WTC11 (cell line): ENCODE results near the gene DDX4. TPM values are rescaled to one million over a fixed set of nuclear protein-coding genes. Genes with fewer than 3 reads are reported as not detected.

Source experiments
- AFF4 ChIP-seq: sonication (generic); formaldehyde crosslinking; IDR thresholded peaks from 2 replicates; pipeline ENCODE4 v1.8.1; 2023; ENCODE audit warnings: mild to moderate bottlenecking, missing genetic modification reagents, borderline replicate concordance
- ATF3 ChIP-seq: sonication (generic); formaldehyde crosslinking; conservative IDR thresholded peaks from 2 replicates; pipeline ENCODE4 v1.8.1; 2022; ENCODE audit warnings: mild to moderate bottlenecking, missing genetic modification reagents
- CREM ChIP-seq: sonication (generic); formaldehyde crosslinking; IDR thresholded peaks from 2 replicates; pipeline ENCODE4 v1.8.1; 2022; ENCODE audit warnings: mild to moderate bottlenecking, missing genetic modification reagents, moderate library complexity
- E2F5 ChIP-seq: sonication (generic); formaldehyde crosslinking; IDR thresholded peaks from 2 replicates; pipeline ENCODE4 v1.8.1; 2022; ENCODE audit warnings: mild to moderate bottlenecking, moderate library complexity, missing genetic modification reagents
- ETV6 ChIP-seq: sonication (generic); formaldehyde crosslinking; IDR thresholded peaks from 2 replicates; pipeline ENCODE4 v1.8.1; 2022; ENCODE audit warnings: mild to moderate bottlenecking, missing genetic modification reagents
- GABPB1 ChIP-seq: sonication (generic); formaldehyde crosslinking; IDR thresholded peaks from 2 replicates; pipeline ENCODE4 v1.8.1; 2023; ENCODE audit warnings: mild to moderate bottlenecking, missing genetic modification reagents
- GRHL2 ChIP-seq: fragments of 250-450 bp; sonication (Bioruptor Pico); IDR thresholded peaks from 2 replicates; pipeline ENCODE4 v1.8.0; 2022; ENCODE audit warnings: mild to moderate bottlenecking, moderate library complexity; ENCODE audit not compliant: insufficient replicate concordance, severe bottlenecking
- HMGXB4 ChIP-seq: sonication (generic); formaldehyde crosslinking; IDR thresholded peaks from 2 replicates; pipeline ENCODE4 v1.8.1; 2023; ENCODE audit warnings: mild to moderate bottlenecking, moderate library complexity, missing genetic modification reagents
- MYBL2 ChIP-seq: sonication (generic); formaldehyde crosslinking; IDR thresholded peaks from 2 replicates; pipeline ENCODE4 v1.8.1; 2023; ENCODE audit warnings: mild to moderate bottlenecking, moderate library complexity, missing genetic modification reagents
- NFYB ChIP-seq: sonication (generic); formaldehyde crosslinking; conservative IDR thresholded peaks from 2 replicates; pipeline ENCODE4 v1.8.0; 2022; ENCODE audit warnings: low read depth, missing genetic modification reagents
- PRDM15 ChIP-seq: sonication (generic); formaldehyde crosslinking; IDR thresholded peaks from 2 replicates; pipeline ENCODE4 v1.8.0; 2022; ENCODE audit warnings: missing genetic modification reagents
- PRRX2 ChIP-seq: fragments of 250-450 bp; sonication (Bioruptor Pico); IDR thresholded peaks from 2 replicates; pipeline ENCODE4 v1.8.0; 2021; ENCODE audit warnings: mild to moderate bottlenecking
- RORB ChIP-seq: fragments of 250-450 bp; sonication (Bioruptor Pico); IDR thresholded peaks from 2 replicates; pipeline ENCODE4 v1.9.0; 2021; ENCODE audit warnings: mild to moderate bottlenecking
- total RNA-seq: library from RNA; stranded (reverse); gene quantifications from 3 replicates; pipeline ENCODE4 v1.2.3, GENCODE V29; 2021
- TF ChIP-seq, protein P1 (sequence below): sonication (generic); formaldehyde crosslinking; IDR thresholded peaks from 2 replicates; pipeline ENCODE4 v1.8.0; 2022; ENCODE audit warnings: mild to moderate bottlenecking, missing genetic modification reagents
- TF ChIP-seq, protein P2 (sequence below): sonication (generic); formaldehyde crosslinking; IDR thresholded peaks from 2 replicates; pipeline ENCODE4 v1.8.0; 2022; ENCODE audit warnings: mild to moderate bottlenecking, missing genetic modification reagents
- TF ChIP-seq, protein P3 (sequence below): fragments of 250-450 bp; sonication (Bioruptor Pico); IDR thresholded peaks from 2 replicates; pipeline ENCODE4 v2.1.2; 2022; ENCODE audit warnings: mild to moderate bottlenecking, moderate library complexity
- TF ChIP-seq, protein P4 (sequence below): fragments of 250-450 bp; sonication (Bioruptor Pico); IDR thresholded peaks from 2 replicates; pipeline ENCODE4 v1.9.0; 2021; ENCODE audit warnings: moderate library complexity, mild to moderate bottlenecking, inconsistent platforms, borderline replicate concordance
- TF ChIP-seq, protein P5 (sequence below): sonication (generic); formaldehyde crosslinking; IDR thresholded peaks from 2 replicates; pipeline ENCODE4 v1.8.1; 2022; ENCODE audit warnings: missing genetic modification reagents, borderline replicate concordance
- TF ChIP-seq, protein P6 (sequence below): sonication (generic); formaldehyde crosslinking; IDR thresholded peaks from 2 replicates; pipeline ENCODE4 v1.8.1; 2023; ENCODE audit warnings: mild to moderate bottlenecking, missing genetic modification reagents

The DDX4 gene
- total RNA-seq, 1 experiment from 2014 or later, result not detected

DNA sequence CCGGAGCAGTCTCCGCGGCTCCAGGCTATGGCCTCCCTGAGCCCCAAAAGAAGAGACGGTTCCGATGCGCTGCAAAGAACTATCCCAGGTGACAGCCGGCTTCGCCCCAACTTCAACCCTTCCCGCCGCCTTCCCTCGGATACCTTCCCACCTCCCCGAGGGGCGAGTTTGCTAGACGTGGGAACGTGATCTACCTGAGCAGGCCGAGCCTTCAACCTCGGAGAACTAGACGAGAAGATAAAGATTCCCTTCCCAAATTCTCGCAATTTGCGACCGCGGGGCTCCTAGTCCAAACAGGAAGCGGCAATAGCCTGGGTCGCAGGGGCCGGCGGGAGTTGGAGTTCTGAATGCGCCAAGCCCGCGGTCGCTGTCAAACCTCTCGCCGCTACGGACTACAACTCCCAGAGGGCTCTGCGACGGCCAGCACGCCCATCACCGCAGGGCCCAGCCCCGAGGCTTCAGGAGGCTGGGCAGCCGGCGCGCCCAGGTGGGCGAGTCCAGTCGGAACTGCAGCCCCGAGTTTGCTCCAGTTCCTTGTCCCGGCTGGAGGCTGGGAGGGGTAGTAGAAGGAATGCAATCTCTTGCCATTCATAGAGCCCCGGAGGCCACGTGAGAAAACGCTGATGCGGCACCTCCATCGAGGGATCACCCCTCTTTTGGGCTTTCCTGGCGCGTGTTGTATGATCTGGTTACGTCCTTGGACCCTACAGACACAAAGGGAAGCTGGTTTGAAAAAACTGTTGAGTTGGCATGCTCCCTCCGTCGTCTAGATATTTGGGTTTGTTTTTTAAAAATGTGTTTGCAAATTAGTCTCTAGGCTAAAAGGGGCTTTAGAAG, 25.6 kb upstream of the DDX4 start, which contains the start of gene SLC38A9 (continued):
- TF ChIP-seq AFF4 (CRISPR knock-in tag) (no peak), PRRX2 (0 out of 2 replicates have a peak, but pooled peaks have one; percentile 28), CREM (CRISPR knock-in tag) (peak; percentile 75; the same call in 1 of the 2 replicates), E2F5 (CRISPR knock-in tag) (0 out of 2 replicates have a peak, but pooled peaks have one; percentile 40), ATF3 (CRISPR knock-in tag) (no peak), HMGXB4 (CRISPR knock-in tag) (0 out of 2 replicates have a peak, but pooled peaks have one; percentile 22), GRHL2 (CRISPR knock-in tag) (no peak), PRDM15 (no peak), ETV6 (CRISPR knock-in tag) (peak; percentile 22; the same call in 1 of the 2 replicates), MYBL2 (CRISPR knock-in tag) (no peak), NFYB (CRISPR knock-in tag) (no peak), RORB (CRISPR knock-in tag) (no peak), GABPB1 (CRISPR knock-in tag) (peak; percentile 51; the same call in 1 of the 2 replicates)
- TF ChIP-seq, protein P1, sequence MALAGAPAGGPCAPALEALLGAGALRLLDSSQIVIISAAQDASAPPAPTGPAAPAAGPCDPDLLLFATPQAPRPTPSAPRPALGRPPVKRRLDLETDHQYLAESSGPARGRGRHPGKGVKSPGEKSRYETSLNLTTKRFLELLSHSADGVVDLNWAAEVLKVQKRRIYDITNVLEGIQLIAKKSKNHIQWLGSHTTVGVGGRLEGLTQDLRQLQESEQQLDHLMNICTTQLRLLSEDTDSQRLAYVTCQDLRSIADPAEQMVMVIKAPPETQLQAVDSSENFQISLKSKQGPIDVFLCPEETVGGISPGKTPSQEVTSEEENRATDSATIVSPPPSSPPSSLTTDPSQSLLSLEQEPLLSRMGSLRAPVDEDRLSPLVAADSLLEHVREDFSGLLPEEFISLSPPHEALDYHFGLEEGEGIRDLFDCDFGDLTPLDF (CRISPR knock-in tag), result no peak
- TF ChIP-seq, protein P2, sequence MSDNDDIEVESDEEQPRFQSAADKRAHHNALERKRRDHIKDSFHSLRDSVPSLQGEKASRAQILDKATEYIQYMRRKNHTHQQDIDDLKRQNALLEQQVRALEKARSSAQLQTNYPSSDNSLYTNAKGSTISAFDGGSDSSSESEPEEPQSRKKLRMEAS (CRISPR knock-in tag), result peak; percentile 91
- TF ChIP-seq, protein P3, sequence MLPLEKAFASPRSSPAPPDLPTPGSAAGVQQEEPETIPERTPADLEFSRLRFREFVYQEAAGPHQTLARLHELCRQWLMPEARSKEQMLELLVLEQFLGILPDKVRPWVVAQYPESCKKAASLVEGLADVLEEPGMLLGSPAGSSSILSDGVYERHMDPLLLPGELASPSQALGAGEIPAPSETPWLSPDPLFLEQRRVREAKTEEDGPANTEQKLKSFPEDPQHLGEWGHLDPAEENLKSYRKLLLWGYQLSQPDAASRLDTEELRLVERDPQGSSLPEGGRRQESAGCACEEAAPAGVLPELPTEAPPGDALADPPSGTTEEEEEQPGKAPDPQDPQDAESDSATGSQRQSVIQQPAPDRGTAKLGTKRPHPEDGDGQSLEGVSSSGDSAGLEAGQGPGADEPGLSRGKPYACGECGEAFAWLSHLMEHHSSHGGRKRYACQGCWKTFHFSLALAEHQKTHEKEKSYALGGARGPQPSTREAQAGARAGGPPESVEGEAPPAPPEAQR (CRISPR knock-in tag), result no peak
- TF ChIP-seq, protein P4, sequence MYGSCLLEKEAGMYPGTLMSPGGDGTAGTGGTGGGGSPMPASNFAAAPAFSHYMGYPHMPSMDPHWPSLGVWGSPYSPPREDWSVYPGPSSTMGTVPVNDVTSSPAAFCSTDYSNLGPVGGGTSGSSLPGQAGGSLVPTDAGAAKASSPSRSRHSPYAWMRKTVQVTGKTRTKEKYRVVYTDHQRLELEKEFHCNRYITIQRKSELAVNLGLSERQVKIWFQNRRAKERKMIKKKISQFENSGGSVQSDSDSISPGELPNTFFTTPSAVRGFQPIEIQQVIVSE, result no peak
- TF ChIP-seq, protein P5, sequence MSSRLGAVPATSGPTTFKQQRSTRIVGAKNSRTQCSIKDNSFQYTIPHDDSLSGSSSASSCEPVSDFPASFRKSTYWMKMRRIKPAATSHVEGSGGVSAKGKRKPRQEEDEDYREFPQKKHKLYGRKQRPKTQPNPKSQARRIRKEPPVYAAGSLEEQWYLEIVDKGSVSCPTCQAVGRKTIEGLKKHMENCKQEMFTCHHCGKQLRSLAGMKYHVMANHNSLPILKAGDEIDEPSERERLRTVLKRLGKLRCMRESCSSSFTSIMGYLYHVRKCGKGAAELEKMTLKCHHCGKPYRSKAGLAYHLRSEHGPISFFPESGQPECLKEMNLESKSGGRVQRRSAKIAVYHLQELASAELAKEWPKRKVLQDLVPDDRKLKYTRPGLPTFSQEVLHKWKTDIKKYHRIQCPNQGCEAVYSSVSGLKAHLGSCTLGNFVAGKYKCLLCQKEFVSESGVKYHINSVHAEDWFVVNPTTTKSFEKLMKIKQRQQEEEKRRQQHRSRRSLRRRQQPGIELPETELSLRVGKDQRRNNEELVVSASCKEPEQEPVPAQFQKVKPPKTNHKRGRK, result no peak
- TF ChIP-seq, protein P6, sequence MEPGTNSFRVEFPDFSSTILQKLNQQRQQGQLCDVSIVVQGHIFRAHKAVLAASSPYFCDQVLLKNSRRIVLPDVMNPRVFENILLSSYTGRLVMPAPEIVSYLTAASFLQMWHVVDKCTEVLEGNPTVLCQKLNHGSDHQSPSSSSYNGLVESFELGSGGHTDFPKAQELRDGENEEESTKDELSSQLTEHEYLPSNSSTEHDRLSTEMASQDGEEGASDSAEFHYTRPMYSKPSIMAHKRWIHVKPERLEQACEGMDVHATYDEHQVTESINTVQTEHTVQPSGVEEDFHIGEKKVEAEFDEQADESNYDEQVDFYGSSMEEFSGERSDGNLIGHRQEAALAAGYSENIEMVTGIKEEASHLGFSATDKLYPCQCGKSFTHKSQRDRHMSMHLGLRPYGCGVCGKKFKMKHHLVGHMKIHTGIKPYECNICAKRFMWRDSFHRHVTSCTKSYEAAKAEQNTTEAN (CRISPR knock-in tag), result no peak
